HG03571 (cell line): Measurements from ENCODE around the gene PSKH1.
"Not testable (repeated sequence)": the region's sequence is repeated elsewhere in the genome, so short reads cannot be mapped to it uniquely, and the experiment has no call there.

Experiments
- ATAC-seq: cut with Tn5 transposase; IDR thresholded peaks from one replicate; pipeline ENCODE4 v1.9.1; 2021; ENCODE audit not compliant: unreplicated experiment

The PSKH1 gene

DNA sequence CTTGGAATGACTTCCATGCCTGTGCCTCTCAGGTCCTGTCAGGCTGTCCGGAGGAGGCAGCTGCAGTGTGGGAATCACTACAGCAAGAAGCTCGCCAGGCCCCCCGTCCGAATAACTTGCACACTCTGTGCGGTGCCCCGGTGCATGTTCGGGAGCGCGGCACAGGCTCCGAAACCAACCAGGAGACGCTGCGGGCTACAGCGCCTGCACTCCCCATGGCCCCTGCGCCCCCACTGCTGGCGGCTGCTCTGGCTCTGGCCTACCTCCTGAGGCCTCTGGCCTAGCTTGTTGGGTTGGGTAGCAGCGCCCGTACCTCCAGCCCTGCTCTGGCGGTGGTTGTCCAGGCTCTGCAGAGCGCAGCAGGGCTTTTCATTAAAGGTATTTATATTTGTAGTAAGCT, 7.1 kb upstream of the PSKH1 start:
- ATAC-seq, result no peak

DNA sequence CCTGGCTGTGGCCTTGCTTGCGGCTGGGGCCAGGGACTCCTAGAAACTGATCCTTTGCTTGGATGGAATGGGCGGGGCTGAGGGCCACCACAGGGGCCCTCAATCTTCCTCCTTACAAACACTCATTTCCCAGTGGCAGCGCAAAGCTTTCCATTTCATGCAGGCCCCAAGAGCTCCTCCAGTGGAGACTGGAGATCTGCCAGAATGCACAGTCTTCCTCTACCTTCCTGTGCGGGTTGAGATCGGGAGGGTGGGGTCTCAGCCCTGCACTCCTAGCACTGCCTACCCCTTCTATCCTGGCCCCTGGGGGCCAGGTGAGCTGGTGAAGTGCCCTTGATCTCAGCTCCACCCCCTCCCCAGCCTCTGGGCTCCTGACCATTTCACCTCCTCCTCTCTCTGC, 6.7 kb upstream of the PSKH1 start:
- ATAC-seq, result no peak

DNA sequence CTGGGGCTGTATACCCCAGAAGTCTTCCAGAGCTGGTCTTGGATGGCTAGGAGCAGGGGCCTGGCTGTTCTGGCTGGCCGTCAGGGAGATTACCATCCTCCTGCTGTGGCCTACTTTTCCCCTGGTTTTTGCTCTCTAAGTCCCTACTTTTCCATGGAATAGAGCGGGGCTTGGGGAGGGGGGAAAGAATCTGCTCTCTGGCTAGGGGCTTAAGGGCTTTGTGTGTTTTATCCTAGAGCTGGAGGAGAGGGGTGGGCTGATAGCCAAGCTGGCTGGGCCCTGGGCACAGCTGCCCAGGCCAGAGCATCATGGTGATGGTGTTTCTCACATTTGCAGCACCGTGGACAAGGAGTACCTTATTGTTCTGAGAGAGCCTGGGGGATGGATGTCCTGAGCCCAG, 4.7 kb upstream of the PSKH1 start:
- ATAC-seq, result no peak

DNA sequence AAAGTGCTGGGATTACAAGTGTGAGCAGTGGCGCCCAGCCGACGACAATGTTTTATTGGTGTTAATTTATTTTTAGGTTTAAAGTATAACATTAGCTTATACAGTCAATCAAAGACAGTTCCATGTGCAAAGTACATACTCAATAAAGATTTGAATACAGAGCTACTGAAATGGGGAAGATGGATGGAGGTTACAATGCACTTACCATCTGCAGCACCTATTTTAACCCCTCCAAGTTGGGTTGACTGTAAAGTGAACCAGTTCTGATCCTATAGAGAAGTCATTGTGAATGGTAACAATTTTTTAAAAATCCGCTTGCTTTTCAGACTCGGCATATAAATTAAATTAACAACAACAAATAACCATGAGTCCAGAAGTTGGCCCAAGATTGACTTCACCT, 679 bp upstream of the PSKH1 start:
- ATAC-seq, result no peak

DNA sequence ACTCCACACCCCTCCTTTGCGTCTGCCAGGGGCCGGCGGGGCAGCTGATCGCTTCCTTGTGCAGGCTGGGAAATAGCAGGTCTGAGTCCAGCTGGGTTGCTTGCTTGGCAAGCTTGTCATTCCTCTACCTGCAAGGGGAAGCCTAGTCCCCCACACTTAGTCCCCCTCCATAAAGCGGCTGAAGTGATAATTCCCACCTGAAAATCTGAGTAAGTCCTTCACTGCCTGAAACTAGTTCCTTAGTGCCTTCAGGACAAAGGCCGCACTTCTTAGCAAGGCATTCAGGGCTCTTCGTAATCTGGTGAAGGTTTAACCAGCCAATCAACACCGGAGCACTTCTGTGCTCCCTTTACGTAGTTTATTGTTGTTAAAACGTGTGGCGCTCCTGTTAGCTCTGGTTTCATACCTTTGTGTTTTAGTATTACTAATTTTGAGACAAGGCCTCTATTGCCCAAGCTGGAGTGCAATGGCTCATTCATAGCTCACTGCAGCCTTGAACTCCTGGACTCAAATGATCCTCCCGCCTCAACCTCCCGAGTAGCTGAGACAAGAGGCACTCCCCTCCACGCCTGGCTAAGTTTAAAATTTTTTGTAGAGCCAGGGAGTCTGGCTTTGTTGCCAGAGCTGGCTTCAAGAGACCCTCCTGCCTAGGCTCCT, 817 bp downstream of the PSKH1 start:
- ATAC-seq, result no peak

DNA sequence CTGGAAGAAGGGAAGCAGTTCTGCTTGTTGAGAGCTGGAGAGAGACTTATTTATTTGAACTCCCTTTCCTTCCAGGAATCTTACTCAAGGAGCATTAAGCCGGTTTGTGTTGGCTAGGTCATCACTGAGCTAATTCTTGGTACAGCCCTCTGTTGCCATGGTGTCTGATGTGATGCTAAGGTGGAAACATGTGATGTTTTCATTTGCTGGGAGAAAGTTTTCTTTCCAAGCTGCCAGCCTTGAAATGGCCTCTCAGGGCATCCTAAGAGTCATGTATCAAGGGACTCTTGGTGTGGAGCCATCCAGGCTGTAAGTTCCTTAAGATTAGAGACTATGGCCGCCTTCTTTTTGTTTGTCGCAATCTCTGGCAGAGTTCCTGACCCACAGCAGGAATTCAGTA, 4.2 kb downstream of the PSKH1 start:
- no peak for ATAC-seq

DNA sequence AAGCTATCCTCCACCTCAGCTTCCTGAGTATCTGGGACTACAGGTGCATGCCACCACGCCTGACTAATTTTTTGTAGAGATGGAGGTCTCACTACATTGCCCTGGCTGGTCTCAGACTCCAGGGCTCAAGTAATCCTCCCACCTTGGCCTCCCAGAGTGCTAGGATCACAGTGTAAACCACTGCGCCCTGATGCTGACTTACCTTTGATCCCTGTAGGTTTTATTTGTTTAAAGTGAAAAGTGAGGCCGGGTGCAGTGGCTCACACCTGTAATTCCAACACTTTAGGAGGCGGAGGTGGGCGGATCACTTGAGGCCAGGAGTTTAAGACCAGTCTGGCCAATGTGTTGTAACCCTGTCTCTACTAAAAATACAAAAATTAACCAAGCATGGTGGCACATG, 8.7 kb downstream of the PSKH1 start:
- no peak for ATAC-seq

DNA sequence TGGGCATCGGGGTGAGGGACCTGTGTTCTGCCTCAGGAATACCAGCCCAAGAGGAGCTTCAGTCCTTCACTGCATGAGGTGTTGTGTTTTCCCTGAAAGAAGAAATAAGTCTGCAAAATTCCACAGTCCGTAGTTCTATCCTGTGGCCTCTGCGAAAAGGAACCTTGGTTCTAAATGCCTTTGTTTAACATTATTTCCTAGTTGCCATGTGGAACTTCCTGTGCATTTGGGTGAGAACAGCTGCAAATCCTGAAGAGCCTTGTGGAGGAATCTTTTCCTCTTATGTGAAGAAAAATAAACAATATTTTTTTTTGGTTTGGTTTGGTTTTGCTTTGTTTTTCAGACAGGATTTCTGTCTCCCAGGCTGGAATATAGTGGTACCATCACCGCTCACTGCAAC, 9.8 kb downstream of the PSKH1 start:
- no peak for ATAC-seq

DNA sequence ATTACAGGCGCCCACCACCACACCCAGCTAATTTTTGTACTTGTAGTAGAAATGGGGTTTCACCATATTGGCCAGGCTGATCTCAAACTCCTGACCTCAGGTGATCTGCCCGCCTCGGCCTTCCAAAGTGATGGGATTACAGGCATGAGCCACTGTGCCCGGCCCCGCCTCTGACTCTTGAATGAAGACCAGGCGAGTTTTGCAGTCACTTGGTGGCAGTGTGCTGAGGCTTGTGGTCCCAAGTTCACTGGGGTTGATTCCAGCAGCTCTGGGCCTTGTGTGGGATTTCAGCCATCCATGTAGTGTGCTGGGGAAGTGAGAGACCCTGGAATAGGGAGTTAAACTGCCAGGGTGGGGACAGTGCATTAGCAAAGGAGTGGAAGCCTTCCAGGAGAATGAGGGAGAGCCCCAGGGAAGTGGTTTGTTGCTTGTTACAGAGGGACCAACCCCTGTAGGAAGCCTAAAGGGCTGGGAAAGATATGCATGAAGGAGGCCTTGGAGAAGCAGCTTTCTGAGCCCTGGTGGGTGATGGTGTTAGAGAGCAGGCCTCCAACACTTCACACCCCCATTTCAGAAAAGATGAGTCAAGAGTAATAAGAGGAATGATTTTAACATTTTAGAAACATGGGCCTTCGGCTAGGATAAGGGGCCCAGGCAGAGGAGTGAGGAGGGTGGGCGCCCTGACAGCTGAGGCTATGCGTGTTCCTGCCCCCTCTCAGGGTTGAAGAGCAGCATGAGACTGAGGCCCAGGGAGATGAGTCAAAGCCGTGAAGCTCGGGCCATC, 14.5 kb downstream of the PSKH1 start:
- ATAC-seq, result no peak

DNA sequence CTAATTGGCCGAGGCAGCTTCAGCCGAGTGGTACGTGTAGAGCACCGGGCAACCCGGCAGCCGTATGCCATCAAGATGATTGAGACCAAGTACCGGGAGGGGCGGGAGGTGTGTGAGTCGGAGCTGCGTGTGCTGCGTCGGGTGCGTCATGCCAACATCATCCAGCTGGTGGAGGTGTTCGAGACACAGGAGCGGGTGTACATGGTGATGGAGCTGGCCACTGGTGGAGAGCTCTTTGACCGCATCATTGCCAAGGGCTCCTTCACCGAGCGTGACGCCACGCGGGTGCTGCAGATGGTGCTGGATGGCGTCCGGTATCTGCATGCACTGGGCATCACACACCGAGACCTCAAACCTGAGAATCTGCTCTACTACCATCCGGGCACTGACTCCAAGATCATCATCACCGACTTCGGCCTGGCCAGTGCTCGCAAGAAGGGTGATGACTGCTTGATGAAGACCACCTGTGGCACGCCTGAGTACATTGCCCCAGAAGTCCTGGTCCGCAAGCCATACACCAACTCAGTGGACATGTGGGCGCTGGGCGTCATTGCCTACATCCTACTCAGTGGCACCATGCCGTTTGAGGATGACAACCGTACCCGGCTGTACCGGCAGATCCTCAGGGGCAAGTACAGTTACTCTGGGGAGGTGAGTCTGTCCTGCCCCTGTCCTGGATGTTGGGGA, 16.1 kb downstream of the PSKH1 start:
- no peak for ATAC-seq

DNA sequence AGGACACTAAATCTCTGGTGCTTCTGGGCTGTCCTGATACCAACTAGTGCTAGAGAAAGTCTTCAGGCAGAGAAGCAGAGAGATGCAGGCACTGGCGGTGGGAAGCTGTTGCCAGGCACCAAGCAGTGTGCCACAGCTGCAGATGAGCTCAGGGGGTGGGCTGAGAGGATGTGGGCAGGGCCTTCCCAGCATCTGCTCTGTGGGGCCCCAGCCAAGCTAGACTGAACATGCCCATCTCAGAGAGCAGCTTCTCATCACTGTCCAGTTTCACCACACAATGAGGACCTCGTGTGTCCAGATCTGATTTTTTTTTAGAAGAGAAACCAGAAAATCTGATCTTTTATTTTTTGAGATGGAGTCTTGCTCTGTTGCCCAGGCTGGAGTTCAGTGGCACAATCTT, 17.1 kb downstream of the PSKH1 start:
- ATAC-seq, result no peak

DNA sequence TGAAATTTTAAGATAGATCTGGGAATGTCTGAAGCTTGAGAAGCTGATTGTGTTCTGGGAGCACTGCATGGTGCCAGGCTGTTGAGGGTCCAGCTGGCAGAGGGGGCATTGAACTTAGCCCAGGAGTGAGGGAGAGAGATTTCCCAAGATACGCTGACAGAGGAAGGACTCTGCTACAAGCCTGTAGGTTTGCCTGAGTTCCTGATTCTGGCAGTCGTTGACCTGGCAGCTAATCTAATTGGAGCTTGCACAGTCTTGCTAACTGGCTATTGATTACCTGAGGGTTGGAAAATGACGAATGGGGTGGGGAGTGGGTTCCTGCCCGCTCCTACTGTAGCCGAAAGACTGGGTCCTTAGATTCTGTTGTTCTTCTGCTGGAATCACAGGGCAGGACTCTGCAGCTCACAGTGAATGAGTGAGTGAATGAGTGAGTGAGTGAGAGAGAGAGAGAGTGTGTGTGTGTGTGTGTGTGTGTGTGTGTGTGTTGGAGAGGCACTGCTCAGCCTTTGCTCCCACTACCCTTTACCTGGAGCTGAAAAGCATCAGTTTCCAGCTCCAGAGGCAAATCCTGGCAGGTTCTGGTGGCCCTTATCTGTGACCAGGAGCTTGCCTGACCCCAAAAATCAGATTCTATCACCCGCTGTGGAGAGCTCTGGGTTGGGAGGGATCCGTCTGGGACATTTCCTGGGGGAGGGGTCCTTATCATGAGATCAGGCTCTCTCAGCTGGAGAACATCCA, 21.9 kb downstream of the PSKH1 start:
- no peak for ATAC-seq

DNA sequence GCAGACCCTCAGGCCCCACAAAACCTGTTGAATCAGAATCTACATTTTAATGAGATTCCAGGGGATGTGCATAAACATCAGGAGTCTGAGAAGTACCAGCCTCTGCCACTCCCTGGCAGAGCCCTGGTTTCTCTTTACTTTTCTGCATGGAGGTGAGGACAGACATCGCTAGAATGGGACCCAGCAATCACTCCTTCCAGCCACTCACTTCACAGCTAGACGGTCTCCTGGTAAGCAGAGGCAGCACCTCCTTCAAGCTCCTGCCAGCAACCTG, 22.4 kb downstream of the PSKH1 start:
- not testable (repeated sequence) for ATAC-seq

DNA sequence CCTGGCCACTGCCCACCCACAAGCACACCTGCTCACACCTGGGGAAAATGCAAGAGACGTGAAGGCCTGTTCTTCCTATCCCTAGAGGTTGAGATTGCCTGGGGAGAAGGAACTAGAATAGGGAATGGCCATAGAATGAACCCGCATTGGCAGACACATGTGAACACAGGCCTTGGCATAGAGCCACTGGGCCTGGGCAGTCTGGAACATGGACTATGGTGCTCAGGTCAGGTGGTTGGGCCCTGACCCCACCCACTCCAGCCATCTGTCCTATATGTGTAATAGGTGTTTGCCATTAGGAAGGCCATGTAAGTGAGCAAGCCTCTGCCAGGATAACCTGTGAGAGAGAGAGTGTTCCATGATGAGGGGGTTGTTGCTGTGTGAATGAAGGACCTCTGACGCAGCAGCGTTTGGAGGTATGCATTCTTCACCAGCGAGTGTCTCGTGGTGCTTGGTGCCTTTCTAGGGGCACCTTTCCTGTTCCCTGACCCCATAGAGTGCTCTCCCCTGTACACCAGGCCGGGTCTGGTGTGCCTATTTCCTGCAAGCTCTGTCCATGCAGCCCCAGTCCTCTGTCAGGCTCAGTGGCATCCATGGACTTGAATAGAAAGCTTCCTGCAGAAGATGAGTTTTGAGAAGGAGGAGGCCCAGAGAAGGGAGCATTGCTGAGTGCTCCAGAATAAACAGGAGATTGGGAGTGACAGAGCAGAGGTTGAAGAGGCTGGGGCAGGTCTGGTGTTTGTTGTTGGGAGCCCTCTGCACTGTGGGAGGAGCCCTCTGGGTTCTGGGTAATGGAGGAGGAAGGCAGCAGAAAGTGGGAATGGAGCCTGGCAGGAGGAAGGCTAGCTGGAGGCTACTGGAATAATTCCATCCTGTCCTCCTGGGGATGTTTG, 23.0 kb downstream of the PSKH1 start:
- ATAC-seq, result no peak

DNA sequence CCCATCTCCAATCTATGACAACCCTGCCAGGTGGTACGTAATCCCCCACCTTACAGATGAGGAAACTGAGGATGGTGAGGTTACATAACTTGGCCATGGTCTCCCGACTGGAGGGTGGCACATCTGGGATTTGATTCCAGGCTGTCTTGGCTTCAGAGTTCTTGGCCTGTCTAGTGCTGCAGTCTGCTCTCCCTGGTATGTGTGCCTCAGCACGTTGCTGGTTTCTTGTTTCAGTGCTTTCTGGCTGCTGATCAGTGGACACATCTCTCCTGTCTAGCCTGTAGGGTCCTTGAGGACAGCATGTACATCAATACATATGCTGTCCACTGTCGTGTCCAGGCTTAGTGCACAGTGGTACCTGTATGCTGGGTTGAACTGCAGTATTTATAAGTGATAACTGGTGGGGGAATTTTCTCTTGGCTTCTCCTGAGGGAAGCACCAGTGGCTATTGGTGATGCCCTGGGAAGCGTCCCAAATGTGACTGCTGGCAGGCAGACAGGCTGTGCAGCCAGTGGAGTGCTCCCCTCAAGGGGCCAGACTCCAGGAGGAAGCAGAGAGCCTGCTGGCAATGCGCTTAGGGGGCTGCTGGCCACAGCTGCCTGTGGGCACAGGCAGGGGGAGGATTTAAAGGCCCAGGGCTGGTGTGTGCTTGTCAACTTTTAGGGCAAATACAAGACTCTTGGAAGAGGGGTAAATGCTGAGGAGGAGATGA, 24.2 kb downstream of the PSKH1 start:
- no peak for ATAC-seq

DNA sequence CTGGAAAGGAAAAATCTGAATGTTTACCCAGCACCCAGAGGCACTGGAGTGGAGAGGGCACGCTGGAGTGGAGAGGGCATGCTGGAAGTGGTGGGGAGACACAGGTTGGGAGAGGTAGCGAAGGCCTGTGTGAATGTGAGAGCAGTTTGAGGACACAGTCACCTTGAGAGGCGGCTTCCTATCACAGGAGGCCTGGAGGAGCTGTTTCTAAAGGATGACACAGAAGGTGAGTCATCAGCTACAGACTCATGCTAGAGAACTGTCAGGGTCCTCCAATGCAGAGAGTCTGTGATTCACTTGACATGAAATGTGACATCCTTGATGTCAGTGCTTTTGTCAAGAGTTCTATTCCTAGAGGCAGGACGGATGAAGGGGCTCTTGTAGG, 24.8 kb downstream of the PSKH1 start:
- no peak for ATAC-seq

DNA sequence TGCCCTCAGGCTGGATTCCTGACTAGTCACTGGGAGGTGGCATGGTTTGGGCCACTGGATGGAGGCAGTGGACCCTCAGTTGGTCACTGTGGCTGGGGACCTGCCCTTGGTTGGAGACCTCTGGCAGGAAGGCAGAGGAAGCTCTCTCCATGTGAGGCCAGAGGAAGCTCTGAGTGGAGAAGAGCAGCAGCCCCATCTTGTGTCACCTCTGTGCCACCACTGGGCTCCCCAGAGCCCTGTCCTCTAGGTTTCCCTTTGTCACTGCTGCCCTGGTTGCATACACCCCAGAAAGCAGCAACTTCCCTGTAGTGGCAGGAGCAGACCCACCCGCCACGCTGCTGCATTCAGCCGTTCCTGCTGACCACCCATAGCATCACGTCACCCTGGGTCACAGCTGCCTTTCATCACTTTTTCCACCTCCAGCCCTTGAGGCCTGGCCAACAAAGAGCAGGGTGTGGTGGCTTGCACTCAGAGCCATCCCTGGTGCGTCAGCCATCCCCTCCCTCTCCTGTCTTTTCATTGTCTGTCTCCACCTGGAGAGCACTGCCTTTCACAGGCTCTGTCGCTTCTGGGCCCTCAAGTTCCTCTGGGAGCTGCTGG, 26.7 kb downstream of the PSKH1 start:
- ATAC-seq, result no peak

DNA sequence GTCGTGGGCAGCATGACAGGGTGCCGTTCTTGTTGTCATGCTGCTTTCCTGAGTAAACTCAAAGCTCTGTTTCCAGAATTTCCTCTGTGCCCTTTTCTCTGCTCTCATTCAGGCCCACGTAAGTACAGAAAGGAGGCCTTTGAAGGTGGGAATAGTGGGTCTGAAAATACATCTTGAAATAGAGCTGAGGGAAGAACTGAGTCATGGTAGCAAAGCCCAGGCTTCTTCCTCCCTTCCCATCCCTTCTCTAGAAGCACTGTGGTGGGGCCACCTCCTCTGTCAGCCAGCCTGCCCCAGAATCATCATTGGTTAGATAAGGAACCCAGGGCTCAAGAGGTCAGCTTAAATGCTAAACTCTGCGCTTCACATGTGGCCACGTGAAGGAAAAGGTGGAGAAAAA, 29.2 kb downstream of the PSKH1 start:
- no peak for ATAC-seq

DNA sequence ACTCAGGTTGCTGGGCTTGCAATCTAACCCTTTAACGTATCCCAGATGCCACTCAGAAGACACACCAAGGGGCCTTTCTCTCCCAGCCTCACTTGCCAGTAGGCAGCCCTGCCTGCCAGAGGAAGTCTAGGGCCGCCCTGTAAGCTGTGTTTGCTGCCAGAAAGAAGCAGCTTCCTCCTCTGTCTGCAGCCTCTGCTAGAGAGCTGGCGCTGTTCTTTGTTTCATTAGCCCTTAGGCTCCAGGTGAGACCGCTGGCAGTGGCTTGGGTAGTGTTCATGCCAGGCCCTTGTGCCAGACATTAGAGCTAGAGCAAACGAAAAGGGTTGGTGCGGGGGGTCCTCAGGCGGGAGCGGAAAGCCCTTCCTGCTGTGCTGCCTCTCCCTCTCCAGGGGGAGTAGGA, 29.7 kb downstream of the PSKH1 start:
- ATAC-seq, result no peak
